Measurements from ENCODE around the gene OSGEPL1.
"Not testable (repeated sequence)": the region's sequence is repeated elsewhere in the genome, so short reads cannot be mapped to it uniquely, and the experiment has no call there.

OSGEPL1 gene

GRCh38 chr2:189726271-189726670 is 36.3 kb downstream of the OSGEPL1 start:
- H3K4me2 ChIP-seq (ENCODE audit: low read depth, low read length), result no peak overlapping the region
- H3K9ac ChIP-seq (ENCODE audit: low read length), result no peak overlapping the region
- H3F3A ChIP-seq (ENCODE audit: insufficient read depth, low read length), result no peaks in the 10 kb centered on the region
- H3K27ac ChIP-seq (ENCODE audit: low read length), result no peak overlapping the region
- no peak for DNase-seq
- no peaks in the 10 kb centered on the region for H3K9me2 ChIP-seq (replicated peaks; ENCODE audit: insufficient read depth, low read length)
- H4K20me1 ChIP-seq (ENCODE audit: insufficient read depth, low read length), result no peaks in the 10 kb centered on the region
- no peak overlapping the region for H2AFZ ChIP-seq (ENCODE audit: low read length)
- no peaks in the 10 kb centered on the region for H3K4me1 ChIP-seq (ENCODE audit: low read length)
- H3K79me2 ChIP-seq (ENCODE audit: low read length), result no peaks in the 10 kb centered on the region
- H3K27me3 ChIP-seq (replicated peaks; ENCODE audit: insufficient read depth, low read length), result no peaks in the 10 kb centered on the region
- no peak overlapping the region for H3K4me3 ChIP-seq (ENCODE audit: low read length)
- no peak for TF ChIP-seq CTCF (IDR thresholded peaks at IDR 0.05; ENCODE audit: low read length)
- TF ChIP-seq EZH2phosphoT487 (IDR thresholded peaks at IDR 0.05; ENCODE audit: low read length), result no peak
- no peak for TF ChIP-seq EZH2 (optimal IDR thresholded peaks at IDR 0.05; ENCODE audit: low read depth, low read length)
- H3K36me3 ChIP-seq (replicated peaks; ENCODE audit: insufficient read depth, low read length), result no peaks in the 10 kb centered on the region
- no peaks in the 10 kb centered on the region for H3K9me3 ChIP-seq (replicated peaks; ENCODE audit: insufficient read depth, low read length)

GRCh38 chr2:189723192-189723591 is 39.4 kb downstream of the OSGEPL1 start:
- TF ChIP-seq EZH2phosphoT487 (IDR thresholded peaks at IDR 0.05; ENCODE audit: low read length) (no peak), CTCF (IDR thresholded peaks at IDR 0.05; ENCODE audit: low read length) (no peak), EZH2 (optimal IDR thresholded peaks at IDR 0.05; ENCODE audit: low read depth, low read length) (no peak)
- Histone ChIP-seq H3K27ac (ENCODE audit: low read length) (no peak overlapping the region), H3K4me2 (ENCODE audit: low read depth, low read length) (no peak overlapping the region), H3K79me2 (ENCODE audit: low read length) (no peaks in the 10 kb centered on the region), H3K9me3 (replicated peaks; ENCODE audit: insufficient read depth, low read length) (no peaks in the 10 kb centered on the region), H3K36me3 (replicated peaks; ENCODE audit: insufficient read depth, low read length) (no peaks in the 10 kb centered on the region), H3K4me3 (ENCODE audit: low read length) (no peak overlapping the region), H3K9me2 (replicated peaks; ENCODE audit: insufficient read depth, low read length) (no peaks in the 10 kb centered on the region), H3F3A (ENCODE audit: insufficient read depth, low read length) (no peaks in the 10 kb centered on the region), H3K9ac (ENCODE audit: low read length) (no peak overlapping the region), H3K4me1 (ENCODE audit: low read length) (no peaks in the 10 kb centered on the region), H4K20me1 (ENCODE audit: insufficient read depth, low read length) (no peaks in the 10 kb centered on the region), H2AFZ (ENCODE audit: low read length) (no peak overlapping the region), H3K27me3 (replicated peaks; ENCODE audit: insufficient read depth, low read length) (no peaks in the 10 kb centered on the region)
- no peak for DNase-seq

GRCh38 chr2:189719571-189719970 is 43.0 kb downstream of the OSGEPL1 start:
- Histone ChIP-seq H3K36me3 (replicated peaks; ENCODE audit: insufficient read depth, low read length) (no peaks in the 10 kb centered on the region), H3K4me3 (ENCODE audit: low read length) (no peak overlapping the region), H3F3A (ENCODE audit: insufficient read depth, low read length) (no peaks in the 10 kb centered on the region), H3K27ac (ENCODE audit: low read length) (no peak overlapping the region), H3K4me1 (ENCODE audit: low read length) (no peaks in the 10 kb centered on the region), H4K20me1 (ENCODE audit: insufficient read depth, low read length) (no peaks in the 10 kb centered on the region), H3K9me3 (replicated peaks; ENCODE audit: insufficient read depth, low read length) (no peaks in the 10 kb centered on the region), H3K9ac (ENCODE audit: low read length) (no peak overlapping the region), H3K4me2 (ENCODE audit: low read depth, low read length) (no peak overlapping the region), H3K27me3 (replicated peaks; ENCODE audit: insufficient read depth, low read length) (no peaks in the 10 kb centered on the region), H2AFZ (ENCODE audit: low read length) (no peak overlapping the region), H3K79me2 (ENCODE audit: low read length) (no peaks in the 10 kb centered on the region), H3K9me2 (replicated peaks; ENCODE audit: insufficient read depth, low read length) (no peaks in the 10 kb centered on the region)
- TF ChIP-seq EZH2 (optimal IDR thresholded peaks at IDR 0.05; ENCODE audit: low read depth, low read length), result no peak
- TF ChIP-seq CTCF (IDR thresholded peaks at IDR 0.05; ENCODE audit: low read length), result no peak
- TF ChIP-seq EZH2phosphoT487 (IDR thresholded peaks at IDR 0.05; ENCODE audit: low read length), result no peak
- no peak for DNase-seq

- not testable (repeated sequence) for H3K9ac ChIP-seq (ENCODE audit: low read length); H3K79me2 ChIP-seq (ENCODE audit: low read length); H3K9me2 ChIP-seq (replicated peaks; ENCODE audit: insufficient read depth, low read length); H3K4me3 ChIP-seq (ENCODE audit: low read length); DNase-seq; H3K4me1 ChIP-seq (ENCODE audit: low read length); H3K27ac ChIP-seq (ENCODE audit: low read length); H3K4me2 ChIP-seq (ENCODE audit: low read depth, low read length); H3K9me3 ChIP-seq (replicated peaks; ENCODE audit: insufficient read depth, low read length); H3K36me3 ChIP-seq (replicated peaks; ENCODE audit: insufficient read depth, low read length); H2AFZ ChIP-seq (ENCODE audit: low read length); H4K20me1 ChIP-seq (ENCODE audit: insufficient read depth, low read length); H3K27me3 ChIP-seq (replicated peaks; ENCODE audit: insufficient read depth, low read length); H3F3A ChIP-seq (ENCODE audit: insufficient read depth, low read length)
These were observed 45.0 kb downstream of the OSGEPL1 start for GRCh38 chr2:189717593-189717992.

Measured in MM.1S (cell line).